ENCODE data around the gene ARHGAP30.
"Not testable (repeated sequence)": the region's sequence is repeated elsewhere in the genome, so short reads cannot be mapped to it uniquely, and the experiment has no call there.

Gene ARHGAP30

DNA sequence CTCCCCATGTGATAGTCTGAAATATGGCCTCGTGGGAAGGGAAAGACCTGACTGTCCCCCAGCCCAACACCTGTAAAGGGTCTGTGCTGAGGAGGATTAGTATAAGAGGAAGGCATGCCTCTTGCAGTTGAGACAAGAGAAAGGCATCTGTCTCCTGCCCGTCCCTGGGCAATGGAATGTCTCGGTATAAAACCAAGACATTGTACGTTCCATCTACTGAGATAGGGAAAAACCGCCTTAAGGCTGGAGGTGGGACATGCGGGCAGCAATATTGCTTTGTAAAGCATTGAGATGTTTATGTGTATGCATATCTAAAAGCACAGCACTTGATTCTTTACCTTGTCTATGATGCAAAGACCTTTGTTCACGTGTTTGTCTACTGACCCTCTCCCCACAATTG is 52.5 kb downstream of the ARHGAP30 start:
- not testable (repeated sequence) for H4K8ac ChIP-seq (ENCODE audit: low read length); H3K4me3 ChIP-seq (ENCODE audit: insufficient read depth in 1 of 2, low read depth in 1 of 2, low read length in 2 of 2); H3K79me1 ChIP-seq (replicated peaks; ENCODE audit: low read length, poor library complexity, severe bottlenecking); H3K9ac ChIP-seq (ENCODE audit: low read length); H2BK15ac ChIP-seq (ENCODE audit: low read depth, poor library complexity, severe bottlenecking); H3K4me2 ChIP-seq (ENCODE audit: low read length, poor library complexity, severe bottlenecking); H3K23ac ChIP-seq (ENCODE audit: low read length in 2 of 2); H3K18ac ChIP-seq (ENCODE audit: low read depth in 1 of 2, low read length in 2 of 2); H3K36me3 ChIP-seq (ENCODE audit: control insufficient read depth in 1 of 2, insufficient read depth in 2 of 2, low read depth in 1 of 2, low read length in 2 of 2); H3K14ac ChIP-seq (ENCODE audit: low read length in 2 of 2); H2BK5ac ChIP-seq (ENCODE audit: low read depth, low read length, poor library complexity, severe bottlenecking); H3K27ac ChIP-seq (ENCODE audit: low read length, poor library complexity, severe bottlenecking); H2BK120ac ChIP-seq (ENCODE audit: low read depth, low read length); H2BK12ac ChIP-seq (ENCODE audit: low read length in 2 of 2); H2AFZ ChIP-seq (ENCODE audit: low read depth, low read length); DNase-seq; H3K9me3 ChIP-seq (ENCODE audit: control insufficient read depth, low read length); H4K91ac ChIP-seq (ENCODE audit: low read length); H3K4ac ChIP-seq (ENCODE audit: low read depth in 1 of 2, low read length in 2 of 2); H2AK5ac ChIP-seq (ENCODE audit: low read length, severe bottlenecking)
- H3K4me1 ChIP-seq (ENCODE audit: control insufficient read depth, insufficient read depth, low read depth, low read length): peaks cover 13% of the 10 kb centered on the region
- WGBS: 63% methylated on average over 4 of the region's 7 CpGs
- peaks cover 9 to 31% of the 10 kb centered on the region in 2 experiments for H3K27me3 ChIP-seq (ENCODE audit: control insufficient read depth in 1 of 2, insufficient read depth in 1 of 2, low read length in 2 of 2)

DNA sequence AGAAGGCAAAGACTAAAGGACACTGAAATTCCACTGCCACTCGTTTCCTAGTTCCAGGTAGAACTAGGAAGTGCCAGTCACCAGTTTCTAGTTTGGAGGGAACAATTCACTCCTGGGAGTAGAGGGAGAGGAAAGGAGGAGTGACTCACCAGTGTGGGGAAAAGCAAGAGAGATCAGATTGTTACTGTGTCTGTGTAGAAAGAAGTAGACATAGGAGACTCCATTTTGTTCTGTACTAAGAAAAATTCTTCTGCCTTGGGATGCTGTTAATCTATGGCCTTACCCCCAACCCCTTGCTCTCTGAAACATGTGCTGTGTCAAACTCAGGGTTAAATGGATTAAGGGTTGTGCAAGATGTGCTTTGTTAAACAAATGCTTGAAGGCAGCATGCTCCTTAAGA is 53.0 kb downstream of the ARHGAP30 start:
- not testable (repeated sequence) for H3K4me2 ChIP-seq (ENCODE audit: low read length, poor library complexity, severe bottlenecking); H2BK12ac ChIP-seq (ENCODE audit: low read length in 2 of 2); H3K4ac ChIP-seq (ENCODE audit: low read depth in 1 of 2, low read length in 2 of 2); H3K23ac ChIP-seq (ENCODE audit: low read length in 2 of 2); H3K14ac ChIP-seq (ENCODE audit: low read length in 2 of 2); H2BK120ac ChIP-seq (ENCODE audit: low read depth, low read length); H3K9ac ChIP-seq (ENCODE audit: low read length); H3K4me3 ChIP-seq (ENCODE audit: insufficient read depth in 1 of 2, low read depth in 1 of 2, low read length in 2 of 2); H2BK15ac ChIP-seq (ENCODE audit: low read depth, poor library complexity, severe bottlenecking); H3K18ac ChIP-seq (ENCODE audit: low read depth in 1 of 2, low read length in 2 of 2); H4K91ac ChIP-seq (ENCODE audit: low read length); H2BK5ac ChIP-seq (ENCODE audit: low read depth, low read length, poor library complexity, severe bottlenecking); H2AFZ ChIP-seq (ENCODE audit: low read depth, low read length); H2AK5ac ChIP-seq (ENCODE audit: low read length, severe bottlenecking); H4K8ac ChIP-seq (ENCODE audit: low read length); H3K27ac ChIP-seq (ENCODE audit: low read length, poor library complexity, severe bottlenecking); H3K79me1 ChIP-seq (replicated peaks; ENCODE audit: low read length, poor library complexity, severe bottlenecking); H3K36me3 ChIP-seq (ENCODE audit: control insufficient read depth in 1 of 2, insufficient read depth in 2 of 2, low read depth in 1 of 2, low read length in 2 of 2); H3K9me3 ChIP-seq (ENCODE audit: control insufficient read depth, low read length)
- WGBS: 92% methylated on average over 1 of the region's 1 CpG
- Histone ChIP-seq H3K27me3 (ENCODE audit: control insufficient read depth in 1 of 2, insufficient read depth in 1 of 2, low read length in 2 of 2) (peaks cover 9 to 26% of the 10 kb centered on the region in 2 experiments), H3K4me1 (ENCODE audit: control insufficient read depth, insufficient read depth, low read depth, low read length) (peaks cover 12% of the 10 kb centered on the region)
- DNase-seq: peak; percentile 37

DNA sequence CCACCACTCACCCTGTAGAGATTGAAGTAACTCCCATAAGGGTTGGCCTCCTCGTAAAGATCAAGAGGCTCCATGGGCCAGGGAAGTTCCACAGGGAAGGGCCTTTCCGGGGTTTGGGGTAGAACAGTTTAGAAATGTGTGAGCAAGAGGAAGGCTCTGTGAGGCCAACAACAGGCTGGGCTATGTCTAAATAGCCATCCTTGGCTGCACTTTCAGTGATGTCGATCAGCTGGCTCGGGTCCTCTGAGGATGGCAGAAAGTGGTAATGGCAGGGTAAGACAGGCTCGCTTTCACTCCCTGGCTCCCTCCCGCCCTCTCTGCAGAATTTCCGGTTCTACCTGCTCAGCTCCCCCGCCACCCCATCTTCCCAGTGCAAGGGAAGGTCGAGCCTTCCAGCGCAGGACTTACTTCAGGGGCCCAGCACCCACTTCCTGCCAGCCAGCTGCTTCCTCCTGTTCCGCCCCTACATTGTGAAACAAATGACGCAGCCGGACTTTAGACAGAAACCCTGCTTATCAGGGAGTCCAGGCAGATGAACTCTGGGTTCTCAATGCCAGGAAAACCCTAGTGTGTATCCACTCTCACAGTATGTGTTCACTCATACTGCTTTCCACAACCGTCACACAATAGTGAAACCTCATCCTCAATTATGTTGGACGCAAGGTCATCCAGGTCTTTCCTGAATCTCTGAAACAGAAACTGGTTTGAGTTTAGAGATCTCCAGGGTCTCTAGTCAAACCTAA is 56.0 kb downstream of the ARHGAP30 start:
- H3K36me3 ChIP-seq (ENCODE audit: control insufficient read depth in 1 of 2, insufficient read depth in 2 of 2, low read depth in 1 of 2, low read length in 2 of 2): no peaks in the 10 kb centered on the region
- DNase-seq: peak; percentile 87
- no peak overlapping the region for H2AK5ac ChIP-seq (ENCODE audit: low read length, severe bottlenecking)
- H3K4me2 ChIP-seq (ENCODE audit: low read length, poor library complexity, severe bottlenecking): no peak overlapping the region
- WGBS: 69% methylated on average over 14 of the region's 15 CpGs
- H2BK15ac ChIP-seq (ENCODE audit: low read depth, poor library complexity, severe bottlenecking): no peak overlapping the region
- H3K27me3 ChIP-seq (ENCODE audit: control insufficient read depth in 1 of 2, insufficient read depth in 1 of 2, low read length in 2 of 2): peaks cover 3 to 5% of the 10 kb centered on the region in 2 experiments
- peaks cover 7% of the 10 kb centered on the region for H3K79me1 ChIP-seq (replicated peaks; ENCODE audit: low read length, poor library complexity, severe bottlenecking)
- peaks cover 5% of the 10 kb centered on the region for H3K4me1 ChIP-seq (ENCODE audit: control insufficient read depth, insufficient read depth, low read depth, low read length)
- H3K18ac ChIP-seq (ENCODE audit: low read depth in 1 of 2, low read length in 2 of 2): peak overlapping the region; percentile 31 to 57
- H3K9me3 ChIP-seq (ENCODE audit: control insufficient read depth, low read length): no peaks in the 10 kb centered on the region
- H2AFZ ChIP-seq (ENCODE audit: low read depth, low read length): no peak overlapping the region
- peak overlapping the region in 1 of 2 experiments; percentile 0 for H3K14ac ChIP-seq (ENCODE audit: low read length in 2 of 2)
- no peak overlapping the region for H3K23ac ChIP-seq (ENCODE audit: low read length in 2 of 2)
- H4K91ac ChIP-seq (ENCODE audit: low read length): peak overlapping the region; percentile 78
- peak overlapping the region in 1 of 2 experiments; percentile 2 for H3K4ac ChIP-seq (ENCODE audit: low read depth in 1 of 2, low read length in 2 of 2)
- H3K4me3 ChIP-seq (ENCODE audit: insufficient read depth in 1 of 2, low read depth in 1 of 2, low read length in 2 of 2): peak overlapping the region in 1 of 2 experiments; percentile 53
- no peak overlapping the region for H3K27ac ChIP-seq (ENCODE audit: low read length, poor library complexity, severe bottlenecking)
- H3K9ac ChIP-seq (ENCODE audit: low read length): peak overlapping the region; percentile 26
- peak overlapping the region; percentile 15 for H2BK120ac ChIP-seq (ENCODE audit: low read depth, low read length)
- no peak overlapping the region for H2BK12ac ChIP-seq (ENCODE audit: low read length in 2 of 2)
- no peak overlapping the region for H2BK5ac ChIP-seq (ENCODE audit: low read depth, low read length, poor library complexity, severe bottlenecking)
- peak overlapping the region; percentile 78 for H4K8ac ChIP-seq (ENCODE audit: low read length)

DNA sequence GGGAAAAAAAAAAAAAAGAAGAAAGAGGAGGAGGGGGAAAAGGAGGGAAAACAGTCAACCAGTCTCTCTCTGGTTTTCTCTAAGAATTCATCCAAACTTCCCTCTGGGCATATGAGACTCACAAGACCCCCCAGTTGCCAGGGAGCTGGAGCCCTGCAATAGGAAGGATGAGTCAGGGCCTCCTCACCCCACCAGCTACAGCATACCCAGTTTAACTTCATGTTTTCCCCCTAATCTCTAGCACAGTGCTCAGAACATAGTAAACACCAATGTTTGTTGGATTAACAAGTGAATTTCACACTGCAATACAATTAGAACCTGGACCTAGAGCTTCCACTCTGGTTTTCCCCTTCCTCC is 56.6 kb downstream of the ARHGAP30 start:
- Histone ChIP-seq H3K36me3 (ENCODE audit: control insufficient read depth in 1 of 2, insufficient read depth in 2 of 2, low read depth in 1 of 2, low read length in 2 of 2) (no peaks in the 10 kb centered on the region), H2BK120ac (ENCODE audit: low read depth, low read length) (peak overlapping the region; percentile 15), H3K4me1 (ENCODE audit: control insufficient read depth, insufficient read depth, low read depth, low read length) (peaks cover 5% of the 10 kb centered on the region), H2BK12ac (ENCODE audit: low read length in 2 of 2) (no peak overlapping the region), H2AFZ (ENCODE audit: low read depth, low read length) (no peak overlapping the region), H3K14ac (ENCODE audit: low read length in 2 of 2) (no peak overlapping the region), H3K4me3 (ENCODE audit: insufficient read depth in 1 of 2, low read depth in 1 of 2, low read length in 2 of 2) (peak overlapping the region in 1 of 2 experiments; percentile 53), H3K18ac (ENCODE audit: low read depth in 1 of 2, low read length in 2 of 2) (peak overlapping the region in 1 of 2 experiments; percentile 57), H4K91ac (ENCODE audit: low read length) (no peak overlapping the region), H3K23ac (ENCODE audit: low read length in 2 of 2) (no peak overlapping the region), H2BK15ac (ENCODE audit: low read depth, poor library complexity, severe bottlenecking) (no peak overlapping the region), H3K27ac (ENCODE audit: low read length, poor library complexity, severe bottlenecking) (no peak overlapping the region), H3K27me3 (ENCODE audit: control insufficient read depth in 1 of 2, insufficient read depth in 1 of 2, low read length in 2 of 2) (peaks cover 3 to 5% of the 10 kb centered on the region in 2 experiments), H3K9ac (ENCODE audit: low read length) (peak overlapping the region; percentile 26), H2AK5ac (ENCODE audit: low read length, severe bottlenecking) (no peak overlapping the region), H4K8ac (ENCODE audit: low read length) (peak overlapping the region; percentile 12), H3K9me3 (ENCODE audit: control insufficient read depth, low read length) (no peaks in the 10 kb centered on the region), H3K79me1 (replicated peaks; ENCODE audit: low read length, poor library complexity, severe bottlenecking) (peaks cover 7% of the 10 kb centered on the region), H3K4me2 (ENCODE audit: low read length, poor library complexity, severe bottlenecking) (no peak overlapping the region), H2BK5ac (ENCODE audit: low read depth, low read length, poor library complexity, severe bottlenecking) (no peak overlapping the region), H3K4ac (ENCODE audit: low read depth in 1 of 2, low read length in 2 of 2) (no peak overlapping the region)
- no peak for DNase-seq
